Measurements from ENCODE around the gene SELENOF.

GRCh38 chr1:86861424-86861823 lies 52.5 kb downstream of the SELENOF start:
- TF ChIP-seq POLR2A (IDR thresholded peaks at IDR 0.05) (no peak), CTCF (IDR thresholded peaks at IDR 0.05) (no peak)
